ENCODE measurements around the gene TEK.
"Not testable (repeated sequence)": the region's sequence is repeated elsewhere in the genome, so short reads cannot be mapped to it uniquely, and the experiment has no call there.

Gene TEK

GRCh38 chr9:27183131-27183530, 74.1 kb downstream of the TEK start:
- no peak for DNase-seq

DNA sequence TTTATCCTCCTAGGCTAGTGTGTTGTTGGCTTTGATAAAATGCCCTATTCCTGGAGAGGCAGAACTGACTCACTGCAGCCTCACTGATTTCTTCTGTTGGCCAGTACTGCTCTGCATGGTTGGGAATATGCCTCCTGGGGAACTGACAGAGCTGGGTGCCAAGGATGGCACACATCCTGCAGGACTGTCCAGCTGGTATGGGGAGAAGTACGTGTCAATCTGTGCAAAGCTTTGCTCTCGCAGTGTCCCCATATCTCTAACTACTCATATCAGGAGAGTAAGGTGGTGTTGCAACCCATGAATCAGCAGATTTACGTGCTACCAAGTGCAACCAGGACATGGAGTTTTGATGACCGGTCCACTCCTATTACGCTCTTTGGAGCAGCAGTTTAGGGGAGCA, 74.7 kb downstream of the TEK start:
- DNase-seq = no peak

- no peak for DNase-seq
These were observed 75.7 kb downstream of the TEK start for GRCh38 chr9:27184556-27185351.

DNA sequence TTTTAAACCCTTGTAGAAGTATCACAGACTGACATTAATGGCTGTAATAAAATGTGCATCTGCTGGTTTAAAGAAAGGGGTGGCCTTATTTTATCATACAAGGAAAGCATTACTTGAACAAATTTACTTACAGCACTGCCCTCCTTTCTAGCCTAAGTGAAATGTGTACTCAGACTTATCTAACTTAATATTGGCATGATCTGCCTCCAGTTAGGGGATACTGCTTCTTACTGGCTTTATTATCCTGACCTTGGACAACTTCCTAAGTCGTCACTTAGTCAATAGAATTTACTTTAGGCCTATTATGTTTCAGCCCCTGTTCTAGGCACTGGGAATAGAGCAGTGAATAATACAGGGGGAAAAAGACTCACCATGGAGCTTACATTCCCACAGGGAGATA, 79.4 kb downstream of the TEK start:
- DNase-seq = no peak

- DNase-seq = no peak
These were observed 80.4 kb downstream of the TEK start for GRCh38 chr9:27189426-27189825.

DNA sequence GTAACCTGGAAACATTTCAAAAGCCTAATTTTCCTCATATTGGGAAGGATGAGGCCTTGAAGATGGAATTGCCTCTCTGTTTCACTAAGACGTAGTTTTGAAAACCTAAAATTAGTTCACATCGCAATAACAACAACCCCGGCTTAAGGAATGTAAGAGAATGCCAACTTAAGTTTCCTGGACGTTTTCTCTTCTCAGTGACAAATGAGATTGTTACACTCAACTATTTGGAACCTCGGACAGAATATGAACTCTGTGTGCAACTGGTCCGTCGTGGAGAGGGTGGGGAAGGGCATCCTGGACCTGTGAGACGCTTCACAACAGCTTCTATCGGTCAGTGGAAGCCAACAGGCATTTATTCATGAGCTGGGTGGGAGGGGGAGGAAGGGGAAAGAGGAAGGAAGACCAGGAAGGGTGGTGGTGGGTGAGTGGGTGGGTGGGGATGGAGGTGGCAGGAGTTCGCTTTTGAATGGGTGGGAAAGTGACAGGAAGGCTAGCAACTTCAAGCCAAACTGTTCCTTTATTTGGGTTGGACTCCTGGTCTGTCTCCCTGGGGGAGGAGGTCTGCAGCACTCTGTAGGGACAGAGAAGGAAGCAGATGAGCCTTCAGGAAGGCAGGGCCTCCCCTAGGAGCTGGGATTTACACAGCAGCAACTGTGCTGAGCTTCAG, 83.4 kb downstream of the TEK start:
- no peak for DNase-seq

GRCh38 chr9:27193886-27194285, 84.9 kb downstream of the TEK start:
- DNase-seq = no peak

DNA sequence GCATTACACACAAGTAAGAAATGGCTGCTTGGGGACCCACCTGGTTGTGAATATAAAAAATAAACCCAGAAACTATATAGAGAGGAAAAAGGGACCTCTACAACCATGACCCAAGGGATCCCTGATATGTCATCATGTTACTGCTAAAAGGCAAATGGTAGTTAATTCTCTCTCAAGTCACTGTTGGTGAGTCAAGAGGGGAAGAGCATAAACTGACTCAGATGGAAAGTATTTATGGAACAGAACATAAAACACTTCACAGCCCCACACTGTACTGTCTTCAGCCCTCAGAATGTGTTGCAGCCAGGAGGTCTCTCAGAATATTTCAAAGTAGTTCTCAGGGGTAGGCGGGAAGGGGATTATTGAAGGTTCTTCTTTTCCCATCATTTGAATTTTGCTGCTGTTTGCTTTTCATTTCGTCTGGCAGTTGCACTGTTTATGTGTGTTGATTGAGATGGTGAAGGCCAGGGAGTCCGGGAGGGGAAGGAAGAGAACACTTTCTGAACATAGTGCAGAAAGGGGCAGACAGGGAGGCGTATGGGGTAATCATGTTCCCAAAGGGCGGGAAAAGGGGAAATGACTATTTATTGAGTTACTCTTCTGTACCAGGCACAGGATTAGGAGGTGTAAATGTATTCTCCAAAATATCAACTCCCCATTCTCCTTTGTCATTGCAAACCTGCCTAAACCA, 85.5 kb downstream of the TEK start:
- DNase-seq = no peak

DNA sequence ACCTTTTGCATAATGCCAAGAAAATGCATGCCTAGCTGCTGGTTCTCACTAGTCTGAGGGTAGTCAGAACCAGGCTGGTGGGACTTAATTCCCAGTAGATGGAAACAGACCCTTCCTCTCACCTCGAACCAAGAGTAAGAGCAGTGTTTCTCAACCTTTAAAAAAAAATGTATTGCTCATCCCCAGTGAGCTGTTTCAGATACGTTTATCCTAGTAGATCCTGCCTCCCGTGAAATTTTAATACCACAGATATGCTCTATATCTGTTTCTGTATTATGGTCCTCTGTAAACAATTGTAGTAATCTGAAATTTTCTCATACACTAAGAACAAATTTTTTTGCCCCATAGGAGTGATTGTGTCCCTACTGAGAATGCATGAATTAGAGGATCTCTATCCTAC, 86.2 kb downstream of the TEK start:
- no peak for DNase-seq

- no peak for DNase-seq
These were observed 87.4 kb downstream of the TEK start for GRCh38 chr9:27196383-27196782.

GRCh38 chr9:27198190-27198589, 89.2 kb downstream of the TEK start:
- DNase-seq = no peak

GRCh38 chr9:27202056-27202455, 93.0 kb downstream of the TEK start:
- DNase-seq = no peak

DNA sequence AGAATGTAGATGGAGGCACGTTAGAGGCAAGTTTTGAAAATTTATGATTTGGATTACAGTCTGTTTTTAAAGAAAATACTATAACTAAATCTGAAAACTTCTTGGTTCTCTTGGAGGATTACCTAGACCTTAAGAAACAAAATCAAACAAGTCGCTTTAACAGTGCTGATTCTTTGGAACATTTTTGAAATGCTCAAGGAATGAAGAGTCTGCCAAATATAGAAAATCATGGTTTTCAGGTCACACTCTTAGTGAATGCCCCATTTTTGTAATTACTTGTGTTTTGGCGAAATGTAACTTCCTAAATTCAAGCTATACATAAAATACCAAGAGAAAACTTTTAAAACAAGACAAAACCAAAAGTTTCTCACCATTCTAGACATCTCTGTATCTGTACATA, 94.8 kb downstream of the TEK start:
- no peak for DNase-seq

DNA sequence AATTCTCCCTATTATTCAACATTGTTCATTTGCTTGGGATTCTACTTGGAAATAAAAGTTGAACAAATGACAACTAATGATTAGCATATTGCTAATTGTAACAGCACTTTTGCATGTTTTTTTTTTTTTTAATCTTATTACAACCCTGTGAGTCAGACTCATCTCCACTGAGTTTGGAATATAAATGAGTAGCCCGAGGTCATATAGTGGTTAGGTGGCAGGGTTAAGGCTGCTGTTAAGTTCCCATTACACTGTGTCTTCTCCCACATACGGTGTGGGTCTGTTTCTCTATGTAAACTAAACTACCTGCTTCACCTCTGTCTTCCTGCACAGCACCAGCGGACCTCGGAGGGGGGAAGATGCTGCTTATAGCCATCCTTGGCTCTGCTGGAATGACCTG, 95.6 kb downstream of the TEK start:
- no peak for DNase-seq

DNA sequence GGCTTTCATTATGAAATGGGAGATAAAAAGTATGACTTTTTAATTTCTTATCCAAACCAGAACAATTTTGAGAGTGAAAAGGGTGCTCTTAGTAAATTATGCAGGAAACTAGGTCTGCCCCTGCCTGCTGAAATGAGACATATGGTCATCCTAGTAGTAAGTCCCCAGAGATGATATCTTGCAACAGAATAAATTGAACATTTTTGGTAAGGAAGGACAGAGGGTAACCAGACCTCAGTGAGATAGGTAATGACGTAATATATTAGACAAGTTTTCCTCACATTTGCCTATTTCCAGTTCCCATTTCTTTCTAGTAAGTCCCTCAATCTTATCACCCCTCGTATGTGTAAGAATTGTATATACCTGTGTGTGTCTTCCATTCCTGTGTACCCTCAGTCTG, 96.2 kb downstream of the TEK start:
- no peak for DNase-seq

DNA sequence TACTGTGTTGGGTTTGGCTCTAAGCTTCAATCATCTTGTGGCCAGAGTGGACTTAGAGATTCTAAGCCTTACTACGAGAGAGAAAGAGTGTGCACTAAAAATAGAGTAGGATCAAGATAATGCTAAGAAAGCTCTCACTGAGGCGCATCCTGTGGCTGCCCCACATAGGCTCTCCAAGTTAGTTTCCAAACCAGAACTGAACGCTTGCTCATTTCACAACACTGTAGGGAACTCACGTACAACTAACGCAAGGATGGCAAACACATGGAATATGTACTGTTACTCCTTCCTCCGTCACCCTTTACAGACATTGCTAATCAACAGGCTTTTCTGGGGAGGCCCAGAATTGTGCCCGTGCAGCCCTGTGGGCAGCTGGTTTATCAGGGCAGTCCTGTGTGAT, 97.0 kb downstream of the TEK start:
- no peak for DNase-seq

- DNase-seq = no peak
These were observed 100.0 kb downstream of the TEK start for GRCh38 chr9:27209034-27209433.

GRCh38 chr9:27210588-27210987, 101.6 kb downstream of the TEK start:
- DNase-seq = no peak

DNA sequence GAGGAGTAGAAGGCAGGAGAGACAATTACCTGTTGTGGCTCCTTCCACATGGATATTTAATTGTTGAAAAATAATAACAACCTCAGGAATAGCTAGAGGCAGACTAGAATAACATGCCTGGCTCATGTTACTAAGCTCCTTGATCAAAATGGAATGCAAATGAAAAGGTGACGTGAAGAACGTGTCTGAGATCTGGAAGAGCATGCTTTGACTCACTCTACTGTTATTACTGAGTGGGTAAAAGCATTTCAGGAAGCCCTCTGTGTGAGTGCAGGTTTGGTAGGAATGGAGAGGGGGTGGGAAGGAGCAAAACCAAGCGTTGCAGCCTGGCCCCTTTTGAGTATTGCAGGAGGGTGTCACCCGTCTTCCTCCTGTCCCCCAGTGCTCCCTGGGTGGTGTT, 103.2 kb downstream of the TEK start:
- DNase-seq = no peak

DNA sequence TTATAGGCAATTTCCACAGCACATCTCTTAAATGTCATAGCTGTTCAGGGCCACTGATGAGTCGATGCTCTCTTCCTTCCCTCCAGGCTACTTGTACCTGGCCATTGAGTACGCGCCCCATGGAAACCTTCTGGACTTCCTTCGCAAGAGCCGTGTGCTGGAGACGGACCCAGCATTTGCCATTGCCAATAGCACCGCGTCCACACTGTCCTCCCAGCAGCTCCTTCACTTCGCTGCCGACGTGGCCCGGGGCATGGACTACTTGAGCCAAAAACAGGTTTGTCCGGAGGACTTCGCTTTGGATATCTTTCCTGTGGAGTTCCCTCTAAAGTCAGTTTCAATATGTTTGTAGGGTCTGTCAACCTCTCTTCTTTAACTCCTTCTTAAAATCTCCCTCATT, 103.6 kb downstream of the TEK start:
- no peak for DNase-seq

DNA sequence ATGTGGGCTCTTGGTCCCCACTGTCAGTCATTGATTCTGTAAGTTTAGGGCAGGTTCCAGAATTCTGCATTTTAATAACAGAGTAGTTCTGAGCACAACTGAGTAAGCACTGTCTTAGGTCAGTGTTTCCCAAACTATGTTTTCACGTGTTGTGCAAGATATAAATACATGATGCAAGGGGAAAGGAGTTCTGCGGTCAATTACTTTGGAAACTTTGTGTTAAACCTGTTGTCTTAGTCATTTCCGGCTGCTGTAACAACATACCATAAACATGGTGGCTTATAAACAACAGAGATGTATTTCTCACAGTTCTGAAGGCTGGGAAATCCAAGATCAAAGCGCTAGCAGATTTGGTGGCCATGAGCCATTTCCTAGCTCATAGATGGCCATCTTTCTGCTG, 118.2 kb downstream of the TEK start:
- DNase-seq = no peak

DNA sequence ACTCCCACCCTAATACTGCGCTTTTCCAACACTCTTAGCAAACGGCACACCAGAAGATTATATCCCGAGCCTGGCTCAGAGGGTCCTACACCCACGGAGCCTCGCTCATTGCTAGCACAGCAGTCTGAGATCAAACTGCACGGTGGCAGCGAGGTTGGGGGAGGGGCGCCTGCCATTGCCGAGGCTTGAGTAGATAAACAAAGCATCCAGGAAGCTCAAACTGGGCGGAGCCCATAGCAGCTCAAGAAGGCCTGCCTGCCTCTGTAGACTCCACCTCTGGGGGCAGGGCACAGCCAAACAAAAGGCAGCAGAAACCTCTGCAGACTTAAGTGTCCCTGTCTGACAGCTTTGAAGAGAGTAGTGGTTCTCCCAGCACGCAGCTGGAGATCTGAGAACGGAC, 130.6 kb downstream of the TEK start:
- not testable (repeated sequence) for DNase-seq

DNA sequence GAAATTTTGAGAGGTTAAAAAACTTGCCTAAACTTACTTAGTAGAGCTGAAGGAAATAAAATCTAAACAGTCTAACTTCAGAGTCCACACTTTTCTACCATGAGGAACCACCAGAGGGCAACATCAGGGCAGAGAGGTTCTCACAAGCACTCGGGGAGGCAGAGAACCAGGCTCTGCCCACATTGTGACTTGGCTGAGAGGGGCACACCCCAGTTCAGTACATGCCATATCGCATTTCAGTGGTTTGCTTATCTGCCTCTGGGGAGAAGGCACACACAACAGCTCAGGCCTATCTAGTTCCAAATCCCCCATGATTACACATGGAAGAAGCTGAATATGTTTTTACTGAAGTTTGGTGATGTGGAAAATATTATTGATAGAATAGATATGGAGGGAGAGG, 138.7 kb downstream of the TEK start:
- no peak for DNase-seq

DNA sequence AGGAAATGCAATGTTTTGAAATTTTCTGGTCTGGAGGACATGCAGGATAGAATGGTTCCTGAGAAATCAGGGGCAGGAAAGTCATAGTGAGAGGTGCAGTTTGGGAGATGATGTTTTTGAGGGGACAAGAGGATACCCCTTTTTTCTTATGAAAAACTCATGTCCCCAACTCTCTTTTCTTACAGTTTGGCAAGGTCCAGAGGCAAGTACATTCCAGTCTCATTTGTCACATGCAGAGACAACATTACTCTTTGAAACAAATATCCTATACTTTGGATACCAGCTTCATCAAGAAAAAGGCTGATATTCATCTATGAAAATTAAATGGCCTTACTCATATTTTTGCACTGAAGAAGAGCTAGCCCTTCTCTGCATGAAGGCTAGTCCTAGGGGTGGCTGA, 139.7 kb downstream of the TEK start:
- no peak for DNase-seq

All from DMS 273 treated with DMSO at 0.1 percent for 48 hours (cell line).